Breast epithelium (tissue), 3 donors: Measurements from ENCODE around the gene TRIM65.

Source experiments
- POLR2A ChIP-seq: fragments of 450-650 bp; IDR thresholded peaks from one replicate; pipeline ENCODE4 v1.6.1; 2016; ENCODE audit warnings: antibody characterized with exemption, mild to moderate bottlenecking, moderate library complexity
- TF ChIP-seq, protein P1 (sequence below), 3 donors: fragments of 450-650 bp; IDR thresholded peaks; one replicate each; pipeline ENCODE4 v1.5.1; 2016 to 2017; ENCODE audit warnings: antibody characterized with exemption in 3 of 3, mild to moderate bottlenecking in 3 of 3, moderate library complexity in 3 of 3

DNA sequence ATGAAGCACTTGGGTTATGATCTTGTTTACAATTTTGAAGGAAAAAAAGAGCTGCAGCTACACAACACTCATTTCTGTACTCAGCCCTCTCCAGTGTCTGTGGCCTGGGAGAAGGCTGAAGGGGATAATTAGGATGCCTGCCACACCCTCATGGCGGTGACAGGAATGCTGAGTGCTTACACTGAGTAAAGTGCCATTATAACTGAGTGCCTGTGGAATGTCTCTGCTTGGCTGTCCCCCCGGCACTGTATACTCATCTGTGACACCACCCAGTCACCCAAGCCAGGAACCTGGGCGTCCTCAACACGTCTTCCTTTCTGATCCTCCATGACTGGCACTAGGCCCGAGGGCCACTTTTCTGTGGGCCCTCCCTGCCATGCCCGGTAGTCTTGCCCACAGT lies 11.4 kb upstream of the TRIM65 start:
- TF ChIP-seq, protein P1, sequence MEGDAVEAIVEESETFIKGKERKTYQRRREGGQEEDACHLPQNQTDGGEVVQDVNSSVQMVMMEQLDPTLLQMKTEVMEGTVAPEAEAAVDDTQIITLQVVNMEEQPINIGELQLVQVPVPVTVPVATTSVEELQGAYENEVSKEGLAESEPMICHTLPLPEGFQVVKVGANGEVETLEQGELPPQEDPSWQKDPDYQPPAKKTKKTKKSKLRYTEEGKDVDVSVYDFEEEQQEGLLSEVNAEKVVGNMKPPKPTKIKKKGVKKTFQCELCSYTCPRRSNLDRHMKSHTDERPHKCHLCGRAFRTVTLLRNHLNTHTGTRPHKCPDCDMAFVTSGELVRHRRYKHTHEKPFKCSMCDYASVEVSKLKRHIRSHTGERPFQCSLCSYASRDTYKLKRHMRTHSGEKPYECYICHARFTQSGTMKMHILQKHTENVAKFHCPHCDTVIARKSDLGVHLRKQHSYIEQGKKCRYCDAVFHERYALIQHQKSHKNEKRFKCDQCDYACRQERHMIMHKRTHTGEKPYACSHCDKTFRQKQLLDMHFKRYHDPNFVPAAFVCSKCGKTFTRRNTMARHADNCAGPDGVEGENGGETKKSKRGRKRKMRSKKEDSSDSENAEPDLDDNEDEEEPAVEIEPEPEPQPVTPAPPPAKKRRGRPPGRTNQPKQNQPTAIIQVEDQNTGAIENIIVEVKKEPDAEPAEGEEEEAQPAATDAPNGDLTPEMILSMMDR (IDR thresholded peaks at IDR 0.05): no peak
- no peak for TF ChIP-seq POLR2A
